ENCODE measurements around the gene MYOD1. TPM values are rescaled to one million over a fixed set of nuclear protein-coding genes. Genes with fewer than 3 reads are reported as not detected.

The MYOD1 gene
- total RNA-seq, 1 experiment from 2014 or later: not detected

GRCh38 chr11:17718510-17718962 is 835 bp upstream of the MYOD1 start:
- no peak overlapping the region for H3K4me3 ChIP-seq (ENCODE audit: low read length)
- CTCF ChIA-PET: interaction anchor here (1.1 kb wide), 1 partner anchor 13 kb away, joined by 3 read pairs; no protein-coding TSS in a partner anchor
- H3K4me1 ChIP-seq (ENCODE audit: insufficient read depth, low read length): no peaks in the 10 kb centered on the region
- POLR2A ChIA-PET (ENCODE audit: unreplicated experiment): no interaction called here
- no peaks in the 10 kb centered on the region for H3K9me2 ChIP-seq (replicated peaks; ENCODE audit: low read length)
- TF ChIP-seq EZH2 (IDR thresholded peaks at IDR 0.05; ENCODE audit: low read length, unreplicated experiment): no peak
- no peak for TF ChIP-seq CTCF (conservative IDR thresholded peaks at IDR 0.05; ENCODE audit: low read depth, low read length)
- no peak for TF ChIP-seq EZH2phosphoT487 (IDR thresholded peaks at IDR 0.05; ENCODE audit: borderline replicate concordance, low read length)
- intact Hi-C loops (cut with micrococcal nuclease): no loop called here
- H3F3A ChIP-seq (ENCODE audit: low read length, unreplicated experiment): no peaks in the 10 kb centered on the region
- no peak for ATAC-seq
- H2AFZ ChIP-seq (ENCODE audit: low read length): no peak overlapping the region
- H3K4me2 ChIP-seq (ENCODE audit: low read length): no peak overlapping the region
- H3K79me2 ChIP-seq (ENCODE audit: low read length): no peaks in the 10 kb centered on the region
- DNase-seq: no peak
- no peaks in the 10 kb centered on the region for H3K9me3 ChIP-seq (ENCODE audit: low read length)
- no peak overlapping the region for H3K27ac ChIP-seq (ENCODE audit: low read length)
- BruUV-seq (replicated peaks): no TSS peak
- no peak overlapping the region for H3K9ac ChIP-seq (ENCODE audit: low read length)
- H4K20me1 ChIP-seq (ENCODE audit: low read length): no peaks in the 10 kb centered on the region
- H3K27me3 ChIP-seq (ENCODE audit: low read length): peaks cover 38% of the 10 kb centered on the region
- H3K36me3 ChIP-seq (ENCODE audit: low read depth, low read length): no peaks in the 10 kb centered on the region

GRCh38 chr11:17719938-17720795 is 796 bp downstream of the MYOD1 start:
- H3K27ac ChIP-seq (ENCODE audit: low read length): no peak overlapping the region
- H3K36me3 ChIP-seq (ENCODE audit: low read depth, low read length): no peaks in the 10 kb centered on the region
- H3K79me2 ChIP-seq (ENCODE audit: low read length): no peaks in the 10 kb centered on the region
- H3K4me2 ChIP-seq (ENCODE audit: low read length): no peak overlapping the region
- TF ChIP-seq EZH2phosphoT487 (IDR thresholded peaks at IDR 0.05; ENCODE audit: borderline replicate concordance, low read length) (no peak), CTCF (conservative IDR thresholded peaks at IDR 0.05; ENCODE audit: low read depth, low read length) (peak; percentile 45), EZH2 (IDR thresholded peaks at IDR 0.05; ENCODE audit: low read length, unreplicated experiment) (no peak)
- no peak overlapping the region for H3K4me3 ChIP-seq (ENCODE audit: low read length)
- intact Hi-C loops (cut with micrococcal nuclease): no loop called here
- H3K4me1 ChIP-seq (ENCODE audit: insufficient read depth, low read length): no peaks in the 10 kb centered on the region
- H3K27me3 ChIP-seq (ENCODE audit: low read length): peaks cover 40% of the 10 kb centered on the region
- H2AFZ ChIP-seq (ENCODE audit: low read length): no peak overlapping the region
- H4K20me1 ChIP-seq (ENCODE audit: low read length): no peaks in the 10 kb centered on the region
- POLR2A ChIA-PET (ENCODE audit: unreplicated experiment): no interaction called here
- H3K9me3 ChIP-seq (ENCODE audit: low read length): no peaks in the 10 kb centered on the region
- H3K9me2 ChIP-seq (replicated peaks; ENCODE audit: low read length): no peaks in the 10 kb centered on the region
- H3F3A ChIP-seq (ENCODE audit: low read length, unreplicated experiment): no peaks in the 10 kb centered on the region
- CTCF ChIA-PET: no interaction called here
- no peak overlapping the region for H3K9ac ChIP-seq (ENCODE audit: low read length)
- ATAC-seq: no peak
- no TSS peak for BruUV-seq (replicated peaks)
- no peak for DNase-seq

- H3F3A ChIP-seq (ENCODE audit: low read length, unreplicated experiment): no peaks in the 10 kb centered on the region
- intact Hi-C loops (cut with micrococcal nuclease): no loop called here
- CTCF ChIA-PET: no interaction called here
- H3K36me3 ChIP-seq (ENCODE audit: low read depth, low read length): no peaks in the 10 kb centered on the region
- POLR2A ChIA-PET (ENCODE audit: unreplicated experiment): no interaction called here
- ATAC-seq: no peak; the same call in 1 of the 2 replicates
- DNase-seq: no peak
- no peak overlapping the region for H3K4me3 ChIP-seq (ENCODE audit: low read length)
- no peak overlapping the region for H2AFZ ChIP-seq (ENCODE audit: low read length)
- peaks cover 45% of the 10 kb centered on the region for H3K27me3 ChIP-seq (ENCODE audit: low read length)
- H3K9me2 ChIP-seq (replicated peaks; ENCODE audit: low read length): no peaks in the 10 kb centered on the region
- no peaks in the 10 kb centered on the region for H4K20me1 ChIP-seq (ENCODE audit: low read length)
- BruUV-seq (replicated peaks): no TSS peak
- no peak overlapping the region for H3K4me2 ChIP-seq (ENCODE audit: low read length)
- H3K9ac ChIP-seq (ENCODE audit: low read length): no peak overlapping the region
- H3K27ac ChIP-seq (ENCODE audit: low read length): no peak overlapping the region
- no peaks in the 10 kb centered on the region for H3K4me1 ChIP-seq (ENCODE audit: insufficient read depth, low read length)
- H3K9me3 ChIP-seq (ENCODE audit: low read length): no peaks in the 10 kb centered on the region
- TF ChIP-seq EZH2 (IDR thresholded peaks at IDR 0.05; ENCODE audit: low read length, unreplicated experiment) (no peak), EZH2phosphoT487 (IDR thresholded peaks at IDR 0.05; ENCODE audit: borderline replicate concordance, low read length) (no peak), CTCF (conservative IDR thresholded peaks at IDR 0.05; ENCODE audit: low read depth, low read length) (no peak)
- no peaks in the 10 kb centered on the region for H3K79me2 ChIP-seq (ENCODE audit: low read length)
Measured at GRCh38 chr11:17720796-17721171, 1.4 kb downstream of the MYOD1 start.

Measured in PC-3 (cell line).